HepG2 (cell line): ENCODE measurements around the gene PDCD2L. TPM values are rescaled to one million over a fixed set of nuclear protein-coding genes. Genes with fewer than 3 reads are reported as not detected.

Experiments used
- EHMT2 ChIP-seq: fragments of 200-600 bp; sonication (generic); IDR thresholded peaks from 2 replicates; pipeline ENCODE4 v1.7.0; 2017; ENCODE audit warnings: antibody characterized with exemption, low read depth, low read length, borderline replicate concordance
- KLF15 ChIP-seq: sonication (generic); formaldehyde crosslinking; IDR thresholded peaks from 2 replicates; pipeline ENCODE4 v1.8.1; 2023; ENCODE audit warnings: borderline replicate concordance, mild to moderate bottlenecking, inconsistent platforms, missing genetic modification reagents, mixed read lengths
- NKX3-1 ChIP-seq: sonication (generic); formaldehyde crosslinking; IDR thresholded peaks from 2 replicates; pipeline ENCODE4 v1.5.0; 2020; ENCODE audit warnings: missing genetic modification reagents
- RXRB ChIP-seq: IDR thresholded peaks from 2 replicates; pipeline ENCODE4 v1.6.1; 2016; ENCODE audit warnings: borderline replicate concordance, missing genetic modification reagents, missing compliant biosample characterization
- SALL2 ChIP-seq: sonication (generic); formaldehyde crosslinking; IDR thresholded peaks from 2 replicates; pipeline ENCODE4 v1.8.1; 2023; ENCODE audit warnings: mild to moderate bottlenecking, missing genetic modification reagents, inconsistent platforms
- ZFP1 ChIP-seq: IDR thresholded peaks from 2 replicates; pipeline ENCODE4 v1.6.1; 2016
- ZNF34 ChIP-seq: sonication (generic); formaldehyde crosslinking; IDR thresholded peaks from 2 replicates; pipeline ENCODE4 v1.4.0; 2020; ENCODE audit warnings: mild to moderate bottlenecking, missing genetic modification reagents, borderline replicate concordance
- ZNF710 ChIP-seq: sonication (generic); formaldehyde crosslinking; IDR thresholded peaks from 2 replicates; pipeline ENCODE4 v1.5.0; 2020; ENCODE audit warnings: mild to moderate bottlenecking, missing genetic modification reagents, borderline replicate concordance
- ZNF75D ChIP-seq: sonication (generic); formaldehyde crosslinking; IDR thresholded peaks from 2 replicates; pipeline ENCODE4 v1.8.1; 2023; ENCODE audit warnings: missing genetic modification reagents, mild to moderate bottlenecking, borderline replicate concordance
- polyA plus RNA-seq, 8 experiments: library from polyadenylated mRNA; depleted of rRNA in 3 of 8; stranded (reverse) in 7 of 8; unstranded in 1 of 8; fragments of >200 nt; fragmentation: Illumina TruSeq in 4 of 8; extraction: Trizol in 4 of 8; gene quantifications; 2 replicates each; pipeline versions ENCODE4 v1.2.1 to v1.2.3, GENCODE V29; 2011 to 2016; ENCODE audit warnings: low read depth in 4 of 8, missing spikeins in 1 of 8, mixed read lengths in 1 of 8; ENCODE audit not compliant: insufficient read depth in 1 of 8
- total RNA-seq, 5 experiments: library from RNA; depleted of rRNA; stranded (reverse); fragments of >200 nt; fragmentation: Illumina TruSeq; extraction: Trizol; gene quantifications; 2 replicates each; pipeline ENCODE4 v1.2.3, GENCODE V29; 2016; ENCODE audit warnings: low read depth in 1 of 5
- TF ChIP-seq, protein P1 (sequence below): sonication (generic); formaldehyde crosslinking; IDR thresholded peaks from 2 replicates; pipeline ENCODE4 v1.4.0; 2020; ENCODE audit warnings: missing genetic modification reagents
- TF ChIP-seq, protein P2 (sequence below), 2 experiments: fragments of 450-650 bp in 1 of 2; sonication (generic) in 1 of 2; formaldehyde crosslinking in 1 of 2; IDR thresholded peaks; 2 replicates each; pipeline versions ENCODE4 v1.6.1 to v1.8.0; 2016 to 2022; ENCODE audit warnings: antibody characterized with exemption in 1 of 2, mild to moderate bottlenecking in 1 of 2, missing genetic modification reagents in 1 of 2

Gene PDCD2L
- total and polyA plus RNA-seq, 2 of the 13 experiments (the other 11 are each of a cell fraction or from before 2014, with no cell fraction given): 29.3 to 35.2 TPM

DNA sequence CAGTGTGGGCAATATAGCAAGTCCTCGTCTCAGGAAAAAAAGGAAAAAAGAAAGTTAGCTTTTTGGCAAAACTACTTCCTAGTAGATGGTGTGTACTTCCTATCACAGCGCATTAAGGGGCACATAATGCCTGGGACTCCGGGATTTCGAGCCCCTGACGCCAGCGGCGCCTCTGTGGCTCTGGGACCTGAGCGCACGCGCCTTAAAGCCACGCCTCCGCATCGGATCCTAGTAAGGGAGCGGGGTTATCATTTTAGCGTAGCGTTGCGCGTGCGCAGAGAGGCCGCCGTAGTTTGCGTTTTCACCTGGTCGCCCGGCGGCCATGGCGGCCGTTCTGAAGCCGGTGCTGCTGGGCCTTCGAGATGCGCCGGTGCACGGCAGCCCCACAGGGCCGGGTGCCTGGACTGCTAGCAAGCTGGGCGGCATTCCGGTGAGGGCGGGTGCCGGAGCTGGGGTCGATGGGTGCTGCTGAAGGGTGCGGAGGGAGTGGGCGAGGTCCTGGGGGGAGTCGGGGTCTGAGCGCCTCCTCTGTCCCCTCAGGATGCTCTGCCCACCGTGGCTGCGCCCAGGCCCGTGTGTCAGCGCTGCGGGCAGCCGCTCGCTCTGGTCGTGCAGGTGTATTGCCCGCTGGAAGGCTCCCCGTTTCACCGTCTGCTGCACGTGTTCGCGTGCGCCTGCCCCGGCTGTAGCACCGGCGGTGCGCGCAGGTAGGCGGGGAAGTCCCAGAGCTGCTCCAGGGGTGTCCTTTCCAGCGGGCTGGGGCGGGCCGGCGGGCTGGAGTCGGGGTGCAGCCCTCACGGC lies at the start of gene PDCD2L (continued):
- TF ChIP-seq, protein P1, sequence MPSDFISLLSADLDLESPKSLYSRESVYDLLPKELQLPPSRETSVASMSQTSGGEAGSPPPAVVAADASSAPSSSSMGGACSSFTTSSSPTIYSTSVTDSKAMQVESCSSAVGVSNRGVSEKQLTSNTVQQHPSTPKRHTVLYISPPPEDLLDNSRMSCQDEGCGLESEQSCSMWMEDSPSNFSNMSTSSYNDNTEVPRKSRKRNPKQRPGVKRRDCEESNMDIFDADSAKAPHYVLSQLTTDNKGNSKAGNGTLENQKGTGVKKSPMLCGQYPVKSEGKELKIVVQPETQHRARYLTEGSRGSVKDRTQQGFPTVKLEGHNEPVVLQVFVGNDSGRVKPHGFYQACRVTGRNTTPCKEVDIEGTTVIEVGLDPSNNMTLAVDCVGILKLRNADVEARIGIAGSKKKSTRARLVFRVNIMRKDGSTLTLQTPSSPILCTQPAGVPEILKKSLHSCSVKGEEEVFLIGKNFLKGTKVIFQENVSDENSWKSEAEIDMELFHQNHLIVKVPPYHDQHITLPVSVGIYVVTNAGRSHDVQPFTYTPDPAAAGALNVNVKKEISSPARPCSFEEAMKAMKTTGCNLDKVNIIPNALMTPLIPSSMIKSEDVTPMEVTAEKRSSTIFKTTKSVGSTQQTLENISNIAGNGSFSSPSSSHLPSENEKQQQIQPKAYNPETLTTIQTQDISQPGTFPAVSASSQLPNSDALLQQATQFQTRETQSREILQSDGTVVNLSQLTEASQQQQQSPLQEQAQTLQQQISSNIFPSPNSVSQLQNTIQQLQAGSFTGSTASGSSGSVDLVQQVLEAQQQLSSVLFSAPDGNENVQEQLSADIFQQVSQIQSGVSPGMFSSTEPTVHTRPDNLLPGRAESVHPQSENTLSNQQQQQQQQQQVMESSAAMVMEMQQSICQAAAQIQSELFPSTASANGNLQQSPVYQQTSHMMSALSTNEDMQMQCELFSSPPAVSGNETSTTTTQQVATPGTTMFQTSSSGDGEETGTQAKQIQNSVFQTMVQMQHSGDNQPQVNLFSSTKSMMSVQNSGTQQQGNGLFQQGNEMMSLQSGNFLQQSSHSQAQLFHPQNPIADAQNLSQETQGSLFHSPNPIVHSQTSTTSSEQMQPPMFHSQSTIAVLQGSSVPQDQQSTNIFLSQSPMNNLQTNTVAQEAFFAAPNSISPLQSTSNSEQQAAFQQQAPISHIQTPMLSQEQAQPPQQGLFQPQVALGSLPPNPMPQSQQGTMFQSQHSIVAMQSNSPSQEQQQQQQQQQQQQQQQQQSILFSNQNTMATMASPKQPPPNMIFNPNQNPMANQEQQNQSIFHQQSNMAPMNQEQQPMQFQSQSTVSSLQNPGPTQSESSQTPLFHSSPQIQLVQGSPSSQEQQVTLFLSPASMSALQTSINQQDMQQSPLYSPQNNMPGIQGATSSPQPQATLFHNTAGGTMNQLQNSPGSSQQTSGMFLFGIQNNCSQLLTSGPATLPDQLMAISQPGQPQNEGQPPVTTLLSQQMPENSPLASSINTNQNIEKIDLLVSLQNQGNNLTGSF (CRISPR knock-in tag): peak; percentile 89; the same call in 1 of the 2 replicates
- TF ChIP-seq ZNF710 (CRISPR knock-in tag) (no peak), ZFP1 (CRISPR knock-in tag) (no peak), KLF15 (CRISPR knock-in tag) (peak; percentile 71), EHMT2 (no peak), RXRB (CRISPR knock-in tag) (peak; percentile 41; the same call in 1 of the 2 replicates), ZNF34 (CRISPR knock-in tag) (0 out of 2 replicates have a peak, but pooled peaks have one; percentile 68), NKX3-1 (peak; percentile 92), ZNF75D (CRISPR knock-in tag) (0 out of 2 replicates have a peak, but pooled peaks have one; percentile 70), SALL2 (CRISPR knock-in tag) (peak; percentile 72; the same call in 1 of the 2 replicates)
- TF ChIP-seq, protein P2, sequence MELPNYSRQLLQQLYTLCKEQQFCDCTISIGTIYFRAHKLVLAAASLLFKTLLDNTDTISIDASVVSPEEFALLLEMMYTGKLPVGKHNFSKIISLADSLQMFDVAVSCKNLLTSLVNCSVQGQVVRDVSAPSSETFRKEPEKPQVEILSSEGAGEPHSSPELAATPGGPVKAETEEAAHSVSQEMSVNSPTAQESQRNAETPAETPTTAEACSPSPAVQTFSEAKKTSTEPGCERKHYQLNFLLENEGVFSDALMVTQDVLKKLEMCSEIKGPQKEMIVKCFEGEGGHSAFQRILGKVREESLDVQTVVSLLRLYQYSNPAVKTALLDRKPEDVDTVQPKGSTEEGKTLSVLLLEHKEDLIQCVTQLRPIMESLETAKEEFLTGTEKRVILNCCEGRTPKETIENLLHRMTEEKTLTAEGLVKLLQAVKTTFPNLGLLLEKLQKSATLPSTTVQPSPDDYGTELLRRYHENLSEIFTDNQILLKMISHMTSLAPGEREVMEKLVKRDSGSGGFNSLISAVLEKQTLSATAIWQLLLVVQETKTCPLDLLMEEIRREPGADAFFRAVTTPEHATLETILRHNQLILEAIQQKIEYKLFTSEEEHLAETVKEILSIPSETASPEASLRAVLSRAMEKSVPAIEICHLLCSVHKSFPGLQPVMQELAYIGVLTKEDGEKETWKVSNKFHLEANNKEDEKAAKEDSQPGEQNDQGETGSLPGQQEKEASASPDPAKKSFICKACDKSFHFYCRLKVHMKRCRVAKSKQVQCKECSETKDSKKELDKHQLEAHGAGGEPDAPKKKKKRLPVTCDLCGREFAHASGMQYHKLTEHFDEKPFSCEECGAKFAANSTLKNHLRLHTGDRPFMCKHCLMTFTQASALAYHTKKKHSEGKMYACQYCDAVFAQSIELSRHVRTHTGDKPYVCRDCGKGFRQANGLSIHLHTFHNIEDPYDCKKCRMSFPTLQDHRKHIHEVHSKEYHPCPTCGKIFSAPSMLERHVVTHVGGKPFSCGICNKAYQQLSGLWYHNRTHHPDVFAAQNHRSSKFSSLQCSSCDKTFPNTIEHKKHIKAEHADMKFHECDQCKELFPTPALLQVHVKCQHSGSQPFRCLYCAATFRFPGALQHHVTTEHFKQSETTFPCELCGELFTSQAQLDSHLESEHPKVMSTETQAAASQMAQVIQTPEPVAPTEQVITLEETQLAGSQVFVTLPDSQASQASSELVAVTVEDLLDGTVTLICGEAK (IDR thresholded peaks at IDR 0.05): no peak
- TF ChIP-seq, protein P2 (CRISPR knock-in tag; IDR thresholded peaks at IDR 0.05): peak; percentile 67
